HG03039 (cell line): ENCODE data around the gene JPH3.

Experiments used
- ATAC-seq: cut with Tn5 transposase; IDR thresholded peaks from one replicate; pipeline ENCODE4 v1.9.1; 2021; ENCODE audit warnings: mild to moderate bottlenecking, moderate library complexity; ENCODE audit not compliant: unreplicated experiment

The JPH3 gene

GRCh38 chr16:87598431-87598830 is 3.9 kb upstream of the JPH3 start:
- ATAC-seq = no peak

- no peak for ATAC-seq
Observed at GRCh38 chr16:87600246-87600645, 2.1 kb upstream of the JPH3 start.

- ATAC-seq = no peak
Observed at GRCh38 chr16:87601401-87601981, 817 bp upstream of the JPH3 start.

GRCh38 chr16:87602821-87603683 is 744 bp downstream of the JPH3 start:
- no peak for ATAC-seq

- ATAC-seq = no peak
Observed at GRCh38 chr16:87603684-87604633, 1.7 kb downstream of the JPH3 start.

- no peak for ATAC-seq
Observed at GRCh38 chr16:87604634-87605111, 2.4 kb downstream of the JPH3 start.

GRCh38 chr16:87607223-87607622 is 4.9 kb downstream of the JPH3 start:
- ATAC-seq = no peak

- ATAC-seq = no peak
Observed at GRCh38 chr16:87607871-87608270, 5.6 kb downstream of the JPH3 start.

GRCh38 chr16:87608400-87608985 is 6.2 kb downstream of the JPH3 start:
- no peak for ATAC-seq

- ATAC-seq = no peak
Observed at GRCh38 chr16:87610026-87610425, 7.7 kb downstream of the JPH3 start.

- ATAC-seq = no peak
Observed at GRCh38 chr16:87611456-87611855, 9.1 kb downstream of the JPH3 start.

GRCh38 chr16:87613961-87614360 is 11.7 kb downstream of the JPH3 start:
- no peak for ATAC-seq

GRCh38 chr16:87615621-87616041 is 13.3 kb downstream of the JPH3 start:
- no peak for ATAC-seq

- ATAC-seq = no peak
Observed at GRCh38 chr16:87616556-87616955, 14.2 kb downstream of the JPH3 start.

- ATAC-seq = no peak
Observed at GRCh38 chr16:87618216-87618615, 15.9 kb downstream of the JPH3 start.

- no peak for ATAC-seq
Observed at GRCh38 chr16:87619360-87620200, 17.3 kb downstream of the JPH3 start.

- ATAC-seq = no peak
Observed at GRCh38 chr16:87620201-87620495, 17.8 kb downstream of the JPH3 start.

- ATAC-seq = no peak
Observed at GRCh38 chr16:87621550-87621829, 19.2 kb downstream of the JPH3 start.

GRCh38 chr16:87621976-87622713 is 19.8 kb downstream of the JPH3 start:
- no peak for ATAC-seq
